IMR-90 (cell line): Measurements from ENCODE around the gene GP1BA. TPM values are rescaled to one million over a fixed set of nuclear protein-coding genes. Genes with fewer than 3 reads are reported as not detected.
A peak's percentile ranks its signal among the peaks of the same experiment; 100 is the strongest.

Source experiments
- ATAC-seq: fragments of 200-7000 bp; cut with Tn5 transposase; 2 replicates; pipeline ENCODE4 v1.9.1; 2020; ENCODE audit warnings: low read depth, mild to moderate bottlenecking, moderate library complexity
- BruUV-seq: library from RNA; stranded (reverse); fragments of 400-500 nt; replicated peaks from 2 replicates; lab custom pipeline; 2021; lab: Mats Ljungman, UMichigan
- CTCF ChIA-PET: fragments of 300-600 bp; formaldehyde crosslinking; extraction: SDS; loops from one replicate; lab custom pipeline; 2021; ENCODE audit warnings: antibody characterized with exemption; lab: Yijun Ruan, JAX
- POLR2A ChIA-PET: fragments of 300-600 bp; sonication (Branson Sonifier 250); formaldehyde crosslinking; loops from one replicate; lab custom pipeline; 2022; ENCODE audit warnings: antibody characterized with exemption; ENCODE audit not compliant: unreplicated experiment; lab: Charles Lee
- DNase-seq: peaks from one replicate; pipeline ENCODE4 v3.0.0; 2013
- H2AFZ ChIP-seq: replicated peaks from 2 replicates; pipeline ENCODE3; 2013; ENCODE audit warnings: low read length, mild to moderate bottlenecking; ENCODE audit not compliant: poor library complexity
- H2AK5ac ChIP-seq: 2 replicates; pipeline ENCODE4 v1.6.1; 2013; ENCODE audit warnings: low read depth, low read length, inconsistent platforms
- H2AK9ac ChIP-seq: replicated peaks from 2 replicates; pipeline ENCODE3; 2013; ENCODE audit warnings: mild to moderate bottlenecking, low read depth, low read length, moderate library complexity; ENCODE audit not compliant: poor library complexity
- H2BK120ac ChIP-seq: 2 replicates; pipeline ENCODE4 v1.6.1; 2013; ENCODE audit warnings: low read depth, low read length, inconsistent platforms
- H2BK15ac ChIP-seq: 3 replicates; pipeline ENCODE4 v1.6.1; 2013; ENCODE audit warnings: low read depth, low read length, inconsistent platforms
- H2BK20ac ChIP-seq: 2 replicates; pipeline ENCODE4 v1.6.1; 2013; ENCODE audit warnings: low read depth, mild to moderate bottlenecking, inconsistent platforms, low read length, moderate library complexity
- H2BK5ac ChIP-seq: 2 replicates; pipeline ENCODE4 v1.6.1; 2013; ENCODE audit warnings: mild to moderate bottlenecking, low read depth, low read length, inconsistent platforms; ENCODE audit not compliant: poor library complexity, severe bottlenecking
- H3K14ac ChIP-seq: replicated peaks from 2 replicates; pipeline ENCODE4 v1.6.1; 2013; ENCODE audit warnings: low read depth, low read length, inconsistent platforms
- H3K18ac ChIP-seq: 2 replicates; pipeline ENCODE4 v1.6.1; 2013; ENCODE audit warnings: low read depth, low read length, control low read depth
- H3K23ac ChIP-seq: 2 replicates; pipeline ENCODE4 v1.6.1; 2013; ENCODE audit warnings: low read depth, low read length, inconsistent platforms
- H3K27ac ChIP-seq: 2 replicates; pipeline ENCODE4 v1.5.1; 2013; ENCODE audit warnings: mild to moderate bottlenecking, control low read depth, low read length; ENCODE audit not compliant: insufficient read depth
- H3K27me3 ChIP-seq: 2 replicates; pipeline ENCODE4 v1.6.1; 2013; ENCODE audit warnings: low read length; ENCODE audit not compliant: control insufficient read depth, insufficient read depth
- H3K36me3 ChIP-seq: 2 replicates; pipeline ENCODE4 v1.6.1; 2013; ENCODE audit warnings: low read length, mixed read lengths; ENCODE audit not compliant: control insufficient read depth, insufficient read depth
- H3K4ac ChIP-seq: 2 replicates; pipeline ENCODE4 v1.6.1; 2013; ENCODE audit warnings: low read depth, low read length, inconsistent platforms
- H3K4me1 ChIP-seq: 2 replicates; pipeline ENCODE4 v1.6.1; 2013; ENCODE audit warnings: low read length, mixed read lengths; ENCODE audit not compliant: control insufficient read depth, insufficient read depth
- H3K4me2 ChIP-seq: 2 replicates; pipeline ENCODE4 v1.6.1; 2013; ENCODE audit warnings: low read depth, mild to moderate bottlenecking, control low read depth, low read length, moderate library complexity
- H3K4me3 ChIP-seq: 2 replicates; pipeline ENCODE4 v1.5.1; 2013; ENCODE audit warnings: low read depth, mild to moderate bottlenecking, control low read depth, low read length, moderate library complexity; ENCODE audit not compliant: insufficient read depth
- H3K56ac ChIP-seq: 2 replicates; pipeline ENCODE4 v1.6.1; 2013; ENCODE audit warnings: low read length, inconsistent platforms; ENCODE audit not compliant: insufficient read depth; ENCODE audit errors: extremely low read depth
- H3K79me1 ChIP-seq, 2 experiments: 2 replicates each; pipeline ENCODE4 v1.6.1; 2013; ENCODE audit warnings: low read length in 2 of 2, inconsistent platforms in 1 of 2, low read depth in 1 of 2
- H3K9ac ChIP-seq: 2 replicates; pipeline ENCODE4 v1.6.1; 2013; ENCODE audit warnings: low read depth, low read length, control low read depth
- H3K9me1 ChIP-seq: 2 replicates; pipeline ENCODE4 v1.6.1; 2013; ENCODE audit warnings: low read length, inconsistent platforms; ENCODE audit not compliant: insufficient read depth
- H3K9me3 ChIP-seq: 2 replicates; pipeline ENCODE4 v1.6.1; 2013; ENCODE audit warnings: low read length; ENCODE audit not compliant: control insufficient read depth, insufficient read depth
- H4K20me1 ChIP-seq: 2 replicates; pipeline ENCODE4 v1.6.1; 2013; ENCODE audit warnings: low read length, inconsistent platforms; ENCODE audit not compliant: insufficient read depth
- H4K5ac ChIP-seq: 2 replicates; pipeline ENCODE4 v1.6.1; 2013; ENCODE audit warnings: mild to moderate bottlenecking, low read depth, low read length, control low read depth
- H4K8ac ChIP-seq, 2 experiments: 2 replicates each; pipeline ENCODE4 v1.6.1; 2013; ENCODE audit warnings: low read depth in 2 of 2, low read length in 2 of 2, control low read depth in 1 of 2, inconsistent platforms in 1 of 2
- H4K91ac ChIP-seq: 2 replicates; pipeline ENCODE4 v1.6.1; 2013; ENCODE audit warnings: low read depth, low read length, inconsistent platforms; ENCODE audit not compliant: insufficient read depth
- CEBPB ChIP-seq: IDR thresholded peaks from 2 replicates; pipeline ENCODE4 v1.6.1; 2012; ENCODE audit warnings: low read depth, low read length, improper control_type of control experiment
- FOS ChIP-seq: fragments of 150-350 bp; IDR thresholded peaks from 2 replicates; pipeline ENCODE4 v1.6.1; 2016; ENCODE audit warnings: low read depth, low read length
- MXI1 ChIP-seq: IDR thresholded peaks from 2 replicates; pipeline ENCODE4 v1.6.1; 2012; ENCODE audit warnings: low read depth, mild to moderate bottlenecking, low read length, moderate library complexity, borderline replicate concordance
- POLR2A ChIP-seq: IDR thresholded peaks from 2 replicates; pipeline ENCODE4 v1.6.1; 2012; ENCODE audit warnings: mild to moderate bottlenecking, low read depth, low read length
- RFX5 ChIP-seq: IDR thresholded peaks from 2 replicates; pipeline ENCODE4 v1.8.0; 2012; ENCODE audit warnings: low read depth, mild to moderate bottlenecking, low read length, moderate library complexity
- WGBS, 2 experiments: methylation state at CpG; one replicate each; pipeline versions ENCODE4 v1.1.5 to v1.1.7; 2013; ENCODE audit warnings: missing lambda C conversion rate in 2 of 2; ENCODE audit not compliant: insufficient read length in 1 of 2; ENCODE audit errors: extremely low coverage in 2 of 2; 5-methylcytosine and 5-hydroxymethylcytosine counted together
- dilution Hi-C: fragments of 300-500 bp; cut with HindIII; formaldehyde crosslinking; loops from one replicate; pipeline ENCODE4 v1.14.3; 2018; ENCODE audit warnings: low sequenced_read_pairs; ENCODE audit not compliant: unreplicated experiment
- in situ Hi-C: fragments of 300-500 bp; cut with MboI; formaldehyde crosslinking; loops from 3 replicates; pipeline ENCODE4 v1.14.3; 2019; ENCODE audit warnings: low sequenced_read_pairs, inconsistent platforms, mixed read lengths
- intact Hi-C: fragments of 100-400 bp; cut with micrococcal nuclease; formaldehyde crosslinking; loops from 2 replicates; pipeline ENCODE4 v1.10.0; 2022
- polyA plus RNA-seq, 3 experiments: library from polyadenylated mRNA; depleted of rRNA; stranded (reverse); fragments of >200 nt; gene quantifications; 2 replicates each; pipeline ENCODE4 v1.2.3, GENCODE V29; 2012; ENCODE audit warnings: low replicate concordance in 1 of 3
- total RNA-seq: library from RNA; depleted of rRNA; stranded (reverse); fragments of >200 nt; gene quantifications from 2 replicates; pipeline ENCODE4 v1.2.3, GENCODE V29; 2012
- TF ChIP-seq, protein P1 (sequence below): conservative IDR thresholded peaks from 2 replicates; pipeline ENCODE4 v1.5.1; 2012; ENCODE audit warnings: mild to moderate bottlenecking, low read depth, low read length, improper control_type of control experiment
- TF ChIP-seq, protein P2 (sequence below): fragments of 150-350 bp; IDR thresholded peaks from 2 replicates; pipeline ENCODE4 v1.6.1; 2017; ENCODE audit warnings: mild to moderate bottlenecking, antibody characterized with exemption, low read length, low read depth

GP1BA gene
- total and polyA plus RNA-seq, 2 of the 4 experiments (the other 2 are of a cell fraction), result not detected

DNA sequence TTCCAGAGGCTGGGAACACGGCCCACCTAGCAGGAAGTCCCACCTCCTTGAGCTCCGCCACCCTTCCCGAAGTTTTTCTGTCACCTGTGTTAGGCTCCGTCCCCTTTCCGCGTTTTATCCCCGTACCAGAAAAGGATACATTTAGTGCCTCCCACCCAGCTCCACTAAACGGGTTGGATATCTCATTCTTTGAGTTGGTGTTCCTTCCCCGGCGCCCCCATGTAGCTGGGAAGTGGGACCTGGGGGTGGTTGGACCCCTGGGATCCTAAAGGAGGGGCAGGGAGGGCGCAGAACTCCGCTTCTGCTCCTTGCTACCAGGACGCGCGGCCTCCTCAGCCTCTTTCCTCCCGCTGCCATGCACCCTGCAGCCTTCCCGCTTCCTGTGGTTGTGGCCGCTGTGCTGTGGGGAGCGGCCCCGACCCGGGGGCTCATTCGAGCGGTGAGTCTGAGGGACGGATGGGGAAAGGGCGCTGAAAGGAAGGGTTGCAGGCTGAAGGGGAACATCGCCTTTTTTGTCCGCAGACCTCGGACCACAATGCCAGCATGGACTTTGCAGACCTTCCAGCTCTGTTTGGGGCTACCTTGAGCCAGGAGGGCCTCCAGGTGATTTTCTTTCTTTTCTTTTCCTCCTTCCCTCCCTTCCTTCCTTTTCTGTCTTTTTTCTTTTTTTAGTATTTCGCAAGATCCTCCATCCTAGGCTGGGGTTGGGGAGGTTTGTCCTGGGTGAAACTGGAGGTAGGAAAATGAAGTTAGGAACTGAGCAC lies 8.7 kb downstream of the GP1BA start:
- WGBS, 2 experiments, result no CpG with 5 or more reads among the region's 29 CpGs
- H3K4me2 ChIP-seq, result peak overlapping the region; percentile 72
- peaks cover 45% of the 10 kb centered on the region for H4K20me1 ChIP-seq
- ATAC-seq (peak; percentile 52), DNase-seq (no peak)
- peak; percentile 4; the same call in 1 of the 2 replicates for TF ChIP-seq MXI1
- TF ChIP-seq RFX5, result no peak
- no peak for TF ChIP-seq FOS
- TF ChIP-seq CEBPB, result peak; percentile 73
- TF ChIP-seq POLR2A, result peak; percentile 8
- TF ChIP-seq, protein P1, sequence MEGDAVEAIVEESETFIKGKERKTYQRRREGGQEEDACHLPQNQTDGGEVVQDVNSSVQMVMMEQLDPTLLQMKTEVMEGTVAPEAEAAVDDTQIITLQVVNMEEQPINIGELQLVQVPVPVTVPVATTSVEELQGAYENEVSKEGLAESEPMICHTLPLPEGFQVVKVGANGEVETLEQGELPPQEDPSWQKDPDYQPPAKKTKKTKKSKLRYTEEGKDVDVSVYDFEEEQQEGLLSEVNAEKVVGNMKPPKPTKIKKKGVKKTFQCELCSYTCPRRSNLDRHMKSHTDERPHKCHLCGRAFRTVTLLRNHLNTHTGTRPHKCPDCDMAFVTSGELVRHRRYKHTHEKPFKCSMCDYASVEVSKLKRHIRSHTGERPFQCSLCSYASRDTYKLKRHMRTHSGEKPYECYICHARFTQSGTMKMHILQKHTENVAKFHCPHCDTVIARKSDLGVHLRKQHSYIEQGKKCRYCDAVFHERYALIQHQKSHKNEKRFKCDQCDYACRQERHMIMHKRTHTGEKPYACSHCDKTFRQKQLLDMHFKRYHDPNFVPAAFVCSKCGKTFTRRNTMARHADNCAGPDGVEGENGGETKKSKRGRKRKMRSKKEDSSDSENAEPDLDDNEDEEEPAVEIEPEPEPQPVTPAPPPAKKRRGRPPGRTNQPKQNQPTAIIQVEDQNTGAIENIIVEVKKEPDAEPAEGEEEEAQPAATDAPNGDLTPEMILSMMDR, result no peak
- TF ChIP-seq, protein P2, sequence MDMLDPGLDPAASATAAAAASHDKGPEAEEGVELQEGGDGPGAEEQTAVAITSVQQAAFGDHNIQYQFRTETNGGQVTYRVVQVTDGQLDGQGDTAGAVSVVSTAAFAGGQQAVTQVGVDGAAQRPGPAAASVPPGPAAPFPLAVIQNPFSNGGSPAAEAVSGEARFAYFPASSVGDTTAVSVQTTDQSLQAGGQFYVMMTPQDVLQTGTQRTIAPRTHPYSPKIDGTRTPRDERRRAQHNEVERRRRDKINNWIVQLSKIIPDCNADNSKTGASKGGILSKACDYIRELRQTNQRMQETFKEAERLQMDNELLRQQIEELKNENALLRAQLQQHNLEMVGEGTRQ, result no peak
- peak overlapping the region; percentile 93; the same call in 1 of the 2 replicates for H4K91ac ChIP-seq
- dilution Hi-C loops, result no loop called here
- peak overlapping the region; percentile 72 for H4K5ac ChIP-seq
- BruUV-seq, result TSS peak; percentile 83
- H2BK20ac ChIP-seq, result no peak overlapping the region
- POLR2A ChIA-PET, result interaction anchor here (0.6 to 2.0 kb wide), 2 partner anchors 8 to 26 kb away, joined by 3 to 14 read pairs; partner anchors contain the start of gene SPAG7
- peak overlapping the region; percentile 82 to 99 for H4K8ac ChIP-seq
- H3K9me1 ChIP-seq, result peaks cover 15% of the 10 kb centered on the region; the same call in 1 of the 2 replicates
- peak overlapping the region; percentile 79 for H3K23ac ChIP-seq
- H3K27me3 ChIP-seq, result no peaks in the 10 kb centered on the region
- peak overlapping the region; percentile 93 for H2AK5ac ChIP-seq
- H2AFZ ChIP-seq, result peak overlapping the region; percentile 89
- H3K4ac ChIP-seq, result peak overlapping the region; percentile 92
- H3K56ac ChIP-seq, result peak overlapping the region; percentile 90
- in situ Hi-C loops, result no loop called here
- peak overlapping the region; percentile 99 for H2AK9ac ChIP-seq
- peaks cover 49% of the 10 kb centered on the region for H3K36me3 ChIP-seq
- H3K79me1 ChIP-seq, result peaks cover 22 to 65% of the 10 kb centered on the region in 2 experiments; a peak in 3 of 4 replicates
- no peak overlapping the region for H3K18ac ChIP-seq
- peak overlapping the region; percentile 55 for H2BK5ac ChIP-seq
- H2BK15ac ChIP-seq, result no peak overlapping the region
- peak overlapping the region; percentile 84 for H3K9ac ChIP-seq
- intact Hi-C loops, result loop anchor here (1.0 kb wide), 1 partner anchor 31 kb away; no protein-coding TSS in a partner anchor
- peak overlapping the region; percentile 69 for H3K14ac ChIP-seq
- H3K4me1 ChIP-seq, result peaks cover 18% of the 10 kb centered on the region
- peak overlapping the region; percentile 78 for H3K27ac ChIP-seq
- CTCF ChIA-PET, result interaction anchor here (1.6 kb wide), 1 partner anchor 27 kb away, joined by 3 read pairs; the partner anchor contains the start of gene SPAG7
- peak overlapping the region; percentile 68 for H3K4me3 ChIP-seq
- H2BK120ac ChIP-seq, result peak overlapping the region; percentile 85; the same call in 1 of the 2 replicates
- no peaks in the 10 kb centered on the region for H3K9me3 ChIP-seq
